Measurements from ENCODE around the gene MYO3B. TPM values are rescaled to one million over a fixed set of nuclear protein-coding genes. Genes with fewer than 3 reads are reported as not detected.

The MYO3B gene
- total RNA-seq, 1 donor from 2014 or later = not detected

DNA sequence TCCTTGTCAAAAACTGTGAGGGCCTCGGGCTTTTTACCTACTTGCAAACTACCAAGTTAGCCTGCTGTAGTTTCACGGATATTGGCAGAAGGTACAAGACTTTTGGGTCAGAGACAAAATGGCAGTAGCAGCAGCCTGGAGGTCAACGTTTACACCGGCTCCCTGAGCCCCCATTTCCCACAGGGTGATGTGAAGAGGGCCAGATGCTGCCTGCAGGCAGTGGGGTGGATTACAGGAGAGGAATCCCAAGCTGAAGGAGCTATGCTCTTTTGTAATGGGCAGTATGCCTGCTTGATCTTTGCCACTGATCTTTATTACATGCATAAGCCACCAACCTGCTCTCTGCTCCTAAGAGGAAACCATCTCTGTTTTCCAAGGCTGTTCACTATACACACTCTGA lies 507.6 kb downstream of the MYO3B start:
- no peak for DNase-seq (ENCODE audit: low read depth in 2 of 2)

DNA sequence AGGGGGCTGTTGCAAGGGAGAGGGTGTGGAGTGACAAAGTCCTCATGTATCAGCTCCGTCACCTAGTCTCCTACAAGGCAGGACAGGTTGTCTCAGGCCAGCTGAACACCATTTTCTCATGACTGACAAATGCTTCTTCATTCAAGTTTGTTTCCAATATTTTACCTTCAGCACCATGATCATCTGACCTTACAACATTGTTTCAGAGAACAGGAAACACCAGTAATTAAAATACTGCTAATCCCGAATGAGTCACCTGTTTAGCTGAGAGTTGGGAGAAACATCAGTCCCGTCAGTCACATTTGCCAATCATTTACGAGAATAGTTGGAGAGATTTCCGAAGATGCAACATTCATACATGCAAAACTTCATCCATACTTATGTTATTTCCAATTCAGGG lies 511.5 kb downstream of the MYO3B start:
- DNase-seq (ENCODE audit: low read depth in 2 of 2) = no peak

GRCh38 chr2:170690640-170691039 lies 512.7 kb downstream of the MYO3B start:
- no peak for DNase-seq (ENCODE audit: low read depth in 2 of 2)

DNA sequence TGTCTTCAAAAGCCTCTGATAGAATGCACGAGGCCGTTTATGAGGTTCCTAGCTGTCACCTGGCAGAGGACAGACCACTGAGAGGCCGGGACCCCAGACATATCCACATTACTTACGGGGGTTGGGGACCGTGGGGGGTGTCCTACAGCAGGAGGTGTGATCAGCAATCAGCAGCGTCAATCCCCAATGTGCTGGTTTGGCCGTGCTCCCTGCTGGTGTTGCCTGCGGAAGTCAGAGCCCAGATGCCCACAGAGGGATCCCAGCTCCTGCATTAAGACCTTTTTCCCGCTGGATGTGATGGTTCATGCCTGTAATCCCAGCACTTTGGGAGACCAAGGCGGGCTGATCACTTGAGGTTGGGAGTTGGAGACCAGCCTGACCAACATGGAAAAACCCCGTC lies 516.4 kb downstream of the MYO3B start:
- no peak for DNase-seq (ENCODE audit: low read depth in 2 of 2)

- no peak for DNase-seq (ENCODE audit: low read depth in 2 of 2)
Observed at GRCh38 chr2:170695521-170696410, 517.8 kb downstream of the MYO3B start.

- DNase-seq (ENCODE audit: low read depth in 2 of 2) = no peak
Observed at GRCh38 chr2:170696948-170697347, 519.0 kb downstream of the MYO3B start.

GRCh38 chr2:170701011-170701410 lies 523.1 kb downstream of the MYO3B start:
- DNase-seq (ENCODE audit: low read depth in 2 of 2) = no peak

DNA sequence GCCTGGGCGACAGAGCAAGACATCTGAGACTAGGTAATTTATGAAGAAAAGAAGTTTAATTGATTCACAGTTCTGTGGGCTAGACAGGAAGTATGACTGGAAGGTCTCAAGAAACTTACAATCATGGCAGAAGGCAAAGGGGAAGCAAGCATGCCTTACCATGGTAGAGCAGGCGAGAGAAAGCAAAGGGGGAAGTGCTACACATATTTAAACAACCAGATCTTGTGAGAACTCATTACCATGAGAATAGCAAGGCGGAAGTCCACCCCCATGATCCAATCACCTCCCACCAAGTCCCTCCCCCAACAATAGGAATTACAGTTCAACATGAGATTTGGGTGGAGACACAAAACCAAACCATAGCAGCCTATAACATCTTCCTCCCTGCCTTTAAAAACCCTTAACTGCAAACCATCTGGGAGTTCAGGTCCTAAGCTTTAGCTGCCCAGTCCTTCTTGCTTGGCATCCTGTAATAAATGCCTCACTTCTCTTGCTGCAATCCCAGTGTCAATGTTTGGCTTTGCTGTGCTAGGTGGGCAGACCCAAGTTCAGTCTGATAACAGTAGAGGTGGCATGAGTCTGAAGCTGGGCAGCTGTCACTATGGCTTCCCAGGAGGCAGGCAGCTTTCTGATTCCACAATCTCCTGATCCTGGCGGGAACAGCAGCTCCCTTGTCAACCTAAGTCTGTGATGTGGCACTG lies 526.0 kb downstream of the MYO3B start:
- DNase-seq (ENCODE audit: low read depth in 2 of 2) = no peak

Data from lung microvascular endothelial cell (primary cell).